Activated CD4-positive, alpha-beta T cell treated with anti-CD3 and anti-CD28 coated beads, Interleukin-2, amount 50 U/mL, for 4 hours (primary cell): ENCODE measurements around the gene FUT2.

Experiments
- DNase-seq, 2 experiments: peaks; one replicate each; pipeline ENCODE4 v3.0.0-alpha.2; 2020

Gene FUT2

DNA sequence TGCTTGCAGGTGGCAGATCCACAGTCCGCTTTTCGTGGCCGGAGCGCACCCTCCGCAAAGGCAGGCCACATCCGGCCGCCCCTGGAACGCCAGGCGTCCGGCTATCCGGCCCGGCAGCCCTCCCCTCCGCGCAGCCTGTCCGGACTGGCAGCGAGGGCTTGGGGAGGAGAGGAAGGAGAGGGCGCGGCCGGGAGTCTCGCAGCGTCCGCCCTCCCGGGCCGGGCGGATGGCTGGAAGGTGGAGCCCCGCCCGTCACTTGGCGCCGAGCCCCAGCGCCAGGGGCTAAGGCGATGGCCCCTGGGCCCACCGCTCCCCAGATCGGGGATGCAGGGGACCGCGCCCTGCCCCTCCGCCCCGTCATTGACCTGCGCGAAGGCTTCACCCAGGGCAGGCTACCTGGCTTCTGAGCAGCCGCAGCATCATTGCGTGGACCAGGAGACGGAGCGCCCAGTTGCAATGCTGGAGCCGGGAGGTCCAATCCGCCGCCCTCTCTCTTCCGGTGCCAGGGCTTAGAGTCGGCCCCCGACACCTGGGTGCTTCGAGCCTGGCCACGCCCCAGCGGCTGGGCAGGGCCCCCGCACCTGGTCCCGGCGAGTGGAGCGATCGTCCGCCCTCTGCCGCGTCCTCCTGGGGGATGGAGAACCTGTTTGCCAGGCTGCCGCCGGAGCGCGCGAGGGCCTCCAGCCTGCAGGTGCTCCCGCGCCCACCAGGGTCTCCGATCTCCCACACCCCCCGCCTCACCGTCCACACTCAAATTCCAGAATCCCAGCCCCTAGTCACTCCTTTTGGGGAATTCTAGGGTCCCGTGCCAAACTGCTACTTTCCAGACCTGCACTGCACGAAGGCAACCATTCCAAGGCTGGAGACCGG, 57.0 kb downstream of the FUT2 start, which contains the start of gene FUT1:
Gene FUT1 (minus strand): TSS at position 146 of the 870 bp plus-strand sequence. CDS start 1,360 bp downstream, outside the sequence.
- no peak for DNase-seq

DNA sequence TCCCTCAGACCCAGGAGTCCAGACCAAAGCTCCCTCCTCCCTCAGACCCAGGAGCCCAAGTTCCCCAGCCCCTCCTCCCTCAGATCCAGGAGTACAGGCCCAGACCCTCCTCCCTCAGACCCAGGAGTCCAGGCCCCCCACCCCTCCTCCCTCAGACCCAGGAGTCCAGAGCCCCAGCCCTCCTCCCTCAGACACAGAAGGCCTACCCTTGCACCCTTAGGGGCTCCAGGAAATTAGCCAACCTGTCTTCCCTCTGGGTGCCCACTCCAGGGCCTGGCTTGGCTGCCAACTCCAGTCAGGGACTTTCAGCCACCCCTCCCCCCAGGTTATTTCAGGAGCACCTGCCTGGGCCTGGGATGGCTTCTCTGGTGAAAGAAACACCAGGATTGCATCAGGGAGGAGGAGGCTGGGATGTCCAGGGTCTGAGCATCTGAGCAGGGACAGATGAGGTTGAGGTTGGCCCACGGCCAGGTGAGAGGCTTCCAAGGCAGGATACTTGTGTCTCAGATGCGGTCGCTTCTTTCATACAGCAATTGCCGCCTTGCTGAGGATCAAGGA, 59.4 kb downstream of the FUT2 start, which contains the start of gene FGF21:
Gene FGF21 (plus strand): TSS at position 441 of the 558 bp plus-strand sequence. CDS start 713 bp downstream, outside the sequence.
- no peak for DNase-seq
